Tibial nerve (tissue), 3 donors: ENCODE results near the gene MAB21L4.

Experiments
- CTCF ChIP-seq, 5 experiments: fragments of 200-600 bp in 3 of 5; fragments of 450-650 bp in 2 of 5; sonication (generic) in 3 of 5; IDR thresholded peaks; one replicate each; pipeline ENCODE4 v1.5.1; 2016 to 2019; ENCODE audit warnings: antibody characterized with exemption in 5 of 5, mild to moderate bottlenecking in 3 of 5, moderate library complexity in 2 of 5
- POLR2A ChIP-seq, 2 donors: fragments of 450-650 bp; IDR thresholded peaks; one replicate each; pipeline ENCODE4 v1.6.1; 2017; ENCODE audit warnings: antibody characterized with exemption in 2 of 2, mild to moderate bottlenecking in 2 of 2, moderate library complexity in 2 of 2

- TF ChIP-seq CTCF (IDR thresholded peaks at IDR 0.05) (no peak), POLR2A (IDR thresholded peaks at IDR 0.05) (no peak)
Observed at GRCh38 chr2:240902615-240903041, 6.7 kb upstream of the MAB21L4 start.
